Body of pancreas (tissue), 4 donors: ENCODE data around the gene PARM1.

ENCODE experiments used
- POLR2A ChIP-seq, 3 donors: fragments of 450-650 bp; IDR thresholded peaks; one replicate each; pipeline ENCODE4 v1.6.1; 2016; ENCODE audit warnings: antibody characterized with exemption in 3 of 3, mild to moderate bottlenecking in 2 of 3
- TF ChIP-seq, protein P1 (sequence below), 7 experiments: fragments of 450-650 bp in 4 of 7; fragments of 200-600 bp in 3 of 7; sonication (generic) in 3 of 7; IDR thresholded peaks; one replicate each; pipeline ENCODE4 v1.5.1; 2016 to 2019; ENCODE audit warnings: antibody characterized with exemption in 7 of 7

DNA sequence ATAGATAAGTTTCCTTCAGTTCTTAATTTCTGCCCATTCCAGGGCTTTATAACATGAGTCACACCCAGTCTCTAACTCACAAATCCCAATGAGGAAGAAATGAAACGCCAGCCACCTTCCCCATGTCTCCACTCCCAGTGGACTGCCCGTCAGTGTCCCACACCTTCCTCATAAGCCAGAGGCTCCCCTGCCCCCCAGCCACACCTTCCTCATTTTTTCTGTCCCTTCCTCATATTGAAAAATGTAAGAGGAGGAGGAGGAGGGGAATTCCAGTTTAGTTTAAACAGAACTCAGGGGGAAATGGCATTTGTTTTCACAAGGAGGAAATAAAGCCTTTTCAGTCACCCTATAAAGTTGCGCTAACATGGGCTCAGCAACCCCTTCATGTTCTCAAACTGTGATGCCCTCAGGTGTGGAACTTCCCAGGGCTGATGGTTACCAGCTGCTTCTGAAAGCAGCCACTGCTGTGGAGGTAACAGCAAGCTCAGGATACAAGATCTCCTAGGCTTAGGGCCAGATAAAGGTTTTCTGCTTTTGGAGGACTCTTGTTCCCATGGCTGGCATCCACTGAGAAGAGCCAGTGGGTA, 97.8 kb downstream of the PARM1 start:
- TF ChIP-seq, protein P1, sequence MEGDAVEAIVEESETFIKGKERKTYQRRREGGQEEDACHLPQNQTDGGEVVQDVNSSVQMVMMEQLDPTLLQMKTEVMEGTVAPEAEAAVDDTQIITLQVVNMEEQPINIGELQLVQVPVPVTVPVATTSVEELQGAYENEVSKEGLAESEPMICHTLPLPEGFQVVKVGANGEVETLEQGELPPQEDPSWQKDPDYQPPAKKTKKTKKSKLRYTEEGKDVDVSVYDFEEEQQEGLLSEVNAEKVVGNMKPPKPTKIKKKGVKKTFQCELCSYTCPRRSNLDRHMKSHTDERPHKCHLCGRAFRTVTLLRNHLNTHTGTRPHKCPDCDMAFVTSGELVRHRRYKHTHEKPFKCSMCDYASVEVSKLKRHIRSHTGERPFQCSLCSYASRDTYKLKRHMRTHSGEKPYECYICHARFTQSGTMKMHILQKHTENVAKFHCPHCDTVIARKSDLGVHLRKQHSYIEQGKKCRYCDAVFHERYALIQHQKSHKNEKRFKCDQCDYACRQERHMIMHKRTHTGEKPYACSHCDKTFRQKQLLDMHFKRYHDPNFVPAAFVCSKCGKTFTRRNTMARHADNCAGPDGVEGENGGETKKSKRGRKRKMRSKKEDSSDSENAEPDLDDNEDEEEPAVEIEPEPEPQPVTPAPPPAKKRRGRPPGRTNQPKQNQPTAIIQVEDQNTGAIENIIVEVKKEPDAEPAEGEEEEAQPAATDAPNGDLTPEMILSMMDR (IDR thresholded peaks at IDR 0.05): no peak
- TF ChIP-seq POLR2A (IDR thresholded peaks at IDR 0.05): no peak
